Hippocampal formation (tissue), 2 donors: ENCODE results near the gene CPS1.

Source experiments
- DNase-seq, 2 donors: peaks; one replicate each; lab custom pipeline; 2025; lab: John Stamatoyannopoulos, UW

CPS1 gene

DNA sequence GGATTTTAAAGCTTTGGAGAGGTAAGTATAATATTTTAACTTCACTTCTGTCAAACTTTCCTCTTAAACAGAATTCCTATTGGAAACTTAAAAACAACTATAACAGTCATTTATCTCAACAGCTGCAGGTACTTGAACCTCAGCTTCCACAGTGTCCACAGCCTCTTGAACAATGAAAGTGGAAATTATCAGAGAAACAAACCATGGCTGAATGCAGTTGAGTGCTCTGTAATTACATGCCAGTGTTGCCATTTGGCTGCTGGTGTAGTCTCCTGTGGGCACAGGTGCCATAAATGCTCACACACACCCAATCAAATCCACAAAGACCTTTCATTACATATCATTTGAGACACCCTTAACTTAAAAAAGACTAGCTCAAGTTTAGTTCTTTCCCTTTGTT is 125.1 kb downstream of the CPS1 start:
- no peak for DNase-seq

DNA sequence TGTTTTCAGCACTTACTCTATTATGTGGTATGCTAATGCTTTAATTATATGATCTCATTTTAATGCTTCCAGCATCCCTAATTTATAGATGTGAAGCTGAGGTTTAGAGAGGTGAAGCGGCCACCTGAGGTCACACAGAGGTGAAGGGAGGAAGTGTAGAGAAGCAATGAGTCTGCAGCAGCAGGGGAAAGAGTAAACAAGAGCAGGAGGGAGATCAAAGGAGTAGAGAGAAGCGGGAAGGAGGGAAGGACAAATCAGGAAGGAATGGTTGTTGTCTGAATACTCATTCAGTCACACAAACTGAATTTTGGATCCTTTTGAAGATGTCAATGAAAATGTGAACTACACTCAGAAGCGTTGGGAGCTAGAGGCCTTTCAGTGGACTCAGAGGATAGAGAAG is 130.0 kb downstream of the CPS1 start:
- no peak for DNase-seq

DNA sequence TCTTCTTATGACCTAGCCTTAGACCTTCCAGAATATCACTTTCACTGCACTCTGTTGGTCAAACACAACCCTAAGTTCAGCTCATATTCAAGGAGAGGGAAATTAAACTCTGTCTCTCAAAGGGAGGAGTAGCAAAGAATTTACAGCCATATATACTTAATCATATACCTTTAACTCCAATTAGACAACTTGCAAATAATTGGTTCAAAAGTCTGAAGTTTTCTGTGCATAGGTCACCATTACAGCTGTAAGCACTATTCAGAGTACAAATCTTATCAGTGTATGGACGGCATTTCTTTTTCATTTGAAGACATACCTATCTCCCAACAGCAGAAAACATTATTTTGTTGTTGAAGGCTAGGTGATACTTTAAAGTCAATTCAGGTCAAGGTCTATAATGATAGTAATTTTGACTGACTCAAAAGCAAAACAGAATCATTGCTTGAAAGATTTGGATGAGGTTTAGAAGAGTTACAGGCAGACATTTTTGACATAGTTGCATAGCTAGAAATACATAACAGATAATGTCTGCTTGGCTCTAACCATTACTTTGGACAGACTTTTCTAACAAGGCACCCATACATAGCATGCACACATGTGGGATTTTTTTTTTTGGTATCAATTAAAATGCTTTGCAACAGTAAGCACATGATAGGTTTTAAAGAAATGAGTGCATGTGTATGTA is 131.5 kb downstream of the CPS1 start:
- DNase-seq, result no peak

DNA sequence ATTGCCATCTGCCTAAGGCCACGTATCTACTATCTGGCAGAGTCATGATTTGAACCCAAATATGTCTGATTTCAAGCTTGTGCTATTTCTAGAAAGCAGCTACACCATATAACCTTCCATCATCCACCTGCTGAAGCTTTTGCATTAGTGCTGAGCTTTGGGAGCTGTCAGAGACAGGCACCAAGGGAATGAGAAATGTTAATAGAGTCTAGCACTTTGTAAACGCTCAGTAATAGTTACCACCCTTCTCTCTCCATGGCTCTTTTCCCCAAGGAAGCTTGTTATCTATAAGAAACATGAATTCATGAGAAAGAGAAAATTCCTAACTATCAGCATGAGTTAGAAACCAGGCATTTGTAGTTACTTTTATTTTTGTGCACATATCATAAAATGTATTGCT is 151.5 kb downstream of the CPS1 start:
- DNase-seq, result no peak

DNA sequence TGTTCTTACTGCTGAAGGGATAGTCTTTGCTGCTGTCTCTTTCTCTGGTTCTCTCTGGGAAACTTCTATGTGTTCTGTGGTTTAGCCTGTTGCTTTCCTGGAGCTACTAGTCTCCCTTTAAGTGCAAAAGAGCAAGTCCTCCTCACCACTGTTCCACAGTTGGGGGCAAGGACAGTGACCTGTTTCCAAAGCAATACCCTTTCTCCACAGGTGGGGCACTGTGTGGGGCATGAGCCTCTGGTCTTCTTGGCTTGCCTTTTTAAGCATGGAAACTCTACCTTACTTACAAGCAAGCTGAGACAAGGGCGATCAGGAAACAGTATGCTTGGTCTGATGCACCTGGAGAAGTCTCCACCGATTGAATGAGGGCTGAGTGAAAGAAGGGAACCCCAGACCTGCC is 156.7 kb downstream of the CPS1 start:
- DNase-seq, result no peak

DNA sequence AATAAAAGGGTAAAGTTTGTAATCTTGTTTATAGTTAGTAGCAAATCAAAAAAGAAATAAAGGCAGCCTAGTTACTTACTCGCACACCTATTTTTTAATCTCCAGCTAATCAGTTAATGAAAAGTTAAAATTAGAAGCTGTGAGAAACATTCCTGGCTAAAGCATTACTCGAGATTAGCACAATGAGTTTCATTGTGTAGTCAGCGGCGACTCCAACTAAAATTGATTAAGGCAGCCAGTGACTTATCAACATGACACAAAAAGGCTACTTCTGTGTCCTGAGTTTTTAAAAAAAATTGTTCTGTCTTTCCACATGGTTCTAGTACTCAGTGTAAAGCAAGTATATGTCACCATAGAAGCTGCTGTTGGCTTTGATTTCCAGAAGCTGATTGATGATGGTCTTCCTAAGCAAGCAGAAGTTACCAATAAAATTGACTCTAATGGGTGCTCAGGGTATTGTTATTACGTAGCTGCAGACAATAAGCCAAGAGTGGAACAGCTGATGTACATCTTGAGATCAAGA is 159.2 kb downstream of the CPS1 start:
- DNase-seq, result no peak

DNA sequence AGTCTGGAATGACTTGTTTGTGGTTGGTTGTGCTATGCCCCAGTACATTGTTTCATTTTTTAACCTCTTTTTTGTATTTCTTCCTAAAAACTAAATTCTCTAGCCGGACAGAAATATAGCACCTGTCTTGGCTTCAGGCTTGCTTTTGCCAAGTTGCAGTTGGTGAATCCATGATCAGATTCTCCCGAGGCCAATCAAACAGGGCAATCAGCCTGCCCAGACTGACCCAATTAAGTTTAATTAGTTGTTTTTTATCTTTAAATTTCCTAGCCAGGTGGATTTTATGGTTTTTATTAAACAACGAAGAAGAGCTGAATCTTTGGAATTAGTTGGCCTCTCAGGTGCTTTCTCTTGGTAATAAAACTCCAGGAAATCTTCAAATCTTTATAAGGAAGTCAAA is 162.1 kb downstream of the CPS1 start:
- DNase-seq, result no peak

DNA sequence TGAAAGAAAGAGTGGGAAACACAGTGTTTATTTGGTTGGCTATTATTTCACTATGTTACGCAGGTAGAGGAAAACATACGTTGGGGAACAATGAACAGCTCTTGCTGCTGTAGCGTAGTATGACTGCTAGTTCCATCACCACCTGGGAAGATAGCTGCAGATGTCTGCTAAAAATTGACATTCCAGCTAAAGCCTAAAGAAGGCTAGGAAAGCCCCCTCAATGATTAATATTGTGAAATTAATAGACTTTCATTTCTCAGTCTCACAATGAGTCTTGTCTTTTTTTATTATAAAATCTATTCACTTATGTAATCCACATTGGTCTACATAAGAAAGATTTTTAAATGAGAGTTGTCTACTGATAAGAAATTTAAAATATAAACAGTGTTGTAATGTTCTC is 165.7 kb downstream of the CPS1 start:
- DNase-seq, result no peak

DNA sequence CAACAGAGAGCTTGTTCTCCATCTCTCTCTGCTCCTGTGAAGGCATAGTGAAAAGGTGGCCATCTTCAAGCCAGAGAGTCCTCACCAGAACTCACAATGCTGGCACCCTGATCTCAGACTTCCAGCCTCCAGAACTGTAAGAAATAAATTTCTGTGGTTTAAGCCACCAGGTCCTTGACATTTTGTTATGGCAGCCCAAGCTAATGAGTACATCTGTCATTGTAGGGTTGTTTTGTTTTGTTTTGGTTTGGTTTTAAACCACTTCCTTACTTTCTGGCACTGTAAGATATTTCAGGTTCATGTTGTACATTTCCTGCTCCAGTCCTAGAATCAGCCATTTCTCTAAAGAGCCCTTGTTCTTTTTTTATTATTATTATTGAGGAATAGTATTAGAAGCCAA is 171.2 kb downstream of the CPS1 start:
- DNase-seq, result no peak
